ENCODE data around the gene RFTN2.
A peak's percentile ranks its signal among the peaks of the same experiment; 100 is the strongest.
"Not testable (repeated sequence)": the region's sequence is repeated elsewhere in the genome, so short reads cannot be mapped to it uniquely, and the experiment has no call there.

RFTN2 gene

DNA sequence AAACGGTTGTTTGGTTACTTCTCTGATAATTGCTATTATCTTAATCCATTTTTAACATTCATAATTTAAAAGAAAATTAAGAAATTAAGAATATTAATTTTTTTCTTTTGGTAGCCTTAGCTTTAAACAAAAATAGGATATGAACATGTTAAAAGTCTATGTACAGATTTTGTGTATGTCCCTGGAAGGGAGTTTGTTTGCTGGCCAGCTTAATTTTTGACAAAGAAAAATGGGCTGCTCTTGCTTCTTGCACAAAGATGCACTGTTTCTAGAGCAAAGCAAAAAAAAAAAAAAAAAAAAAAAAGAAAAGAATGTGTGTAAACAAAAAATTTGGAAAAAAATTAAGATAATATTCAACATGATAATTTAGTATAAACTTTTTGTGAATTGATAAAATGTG is 1.3 kb downstream of the RFTN2 start:
- DNase-seq, result no peak

DNA sequence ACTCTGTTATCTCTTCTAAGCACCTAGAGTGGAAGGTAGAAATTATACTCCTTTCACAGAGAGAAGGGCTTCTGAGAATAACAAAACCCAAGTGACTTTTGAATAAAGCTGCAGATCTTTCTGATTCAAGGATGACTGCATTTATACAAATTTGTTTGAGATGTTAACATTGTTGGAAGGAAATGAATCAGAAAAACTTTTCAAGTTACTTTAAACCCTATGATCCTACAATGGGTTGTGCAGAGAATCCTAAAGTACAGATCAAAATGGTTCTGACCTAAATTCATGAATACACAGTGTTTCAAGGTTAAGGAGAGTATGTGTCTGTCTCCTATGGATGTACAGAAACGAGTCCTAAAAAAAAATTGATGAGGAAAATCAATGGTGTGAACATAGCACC is 1.8 kb downstream of the RFTN2 start:
- no peak for DNase-seq

DNA sequence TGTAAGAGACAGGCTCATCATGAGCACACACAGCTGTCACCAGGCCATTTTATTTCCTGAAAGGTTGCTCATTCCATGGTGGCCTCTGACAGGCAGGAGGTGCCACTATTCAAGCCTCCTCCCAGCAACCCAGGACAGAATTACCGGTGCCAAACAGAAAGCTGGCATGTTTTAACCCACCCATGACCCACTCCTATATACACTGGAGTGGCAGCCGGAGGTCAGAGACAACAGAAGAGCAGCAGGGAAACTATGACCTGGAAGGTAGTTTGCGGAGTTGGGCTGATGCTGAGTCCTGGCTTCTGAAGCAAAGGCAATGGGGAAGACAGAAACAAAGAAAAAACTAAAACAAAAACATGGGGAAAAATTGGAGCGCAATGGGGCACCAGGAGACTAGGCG is 2.3 kb downstream of the RFTN2 start:
- DNase-seq, result no peak

DNA sequence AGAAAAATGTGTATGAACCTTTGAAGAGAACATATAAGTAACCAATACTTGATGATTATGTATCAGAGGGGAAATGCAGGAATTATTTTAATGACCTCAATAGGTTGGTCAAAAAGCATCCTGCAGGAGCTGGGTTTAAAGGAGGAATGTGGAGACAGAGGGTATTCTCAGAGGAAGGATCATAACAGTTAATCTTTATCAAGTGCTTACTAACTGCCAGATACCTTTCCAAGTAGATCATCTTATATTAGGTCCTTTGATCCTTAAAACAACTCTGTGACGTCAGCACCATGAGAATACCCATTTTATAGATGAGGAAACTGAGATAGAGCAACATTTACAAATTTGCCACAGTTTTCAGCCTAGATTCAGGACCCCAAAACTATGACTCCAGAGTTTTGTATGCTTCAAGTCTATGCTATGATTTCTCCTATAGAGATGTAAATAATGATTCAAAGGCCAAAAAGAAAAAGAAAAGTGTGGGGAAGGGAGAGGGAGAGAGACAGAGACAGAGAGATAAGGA is 3.0 kb downstream of the RFTN2 start:
- no peak for DNase-seq

DNA sequence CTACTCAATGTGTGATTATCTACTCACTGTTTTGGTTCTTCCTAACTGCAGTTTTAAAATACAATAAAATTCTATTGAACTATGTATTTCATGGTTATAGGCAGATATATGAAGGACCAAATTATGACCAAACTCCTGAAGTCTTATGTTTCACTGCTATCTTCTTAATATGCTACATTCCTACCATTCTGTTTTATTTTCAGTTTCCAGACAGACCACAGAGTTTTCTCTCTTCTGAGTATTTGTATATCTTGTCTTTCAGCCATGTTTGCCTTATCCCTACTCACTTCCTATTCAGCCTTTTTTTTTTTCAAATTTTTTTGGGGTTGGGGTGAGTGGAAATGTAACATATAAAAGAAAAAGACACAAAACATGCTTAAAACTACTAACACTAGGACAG is 6.3 kb downstream of the RFTN2 start:
- no peak for DNase-seq

DNA sequence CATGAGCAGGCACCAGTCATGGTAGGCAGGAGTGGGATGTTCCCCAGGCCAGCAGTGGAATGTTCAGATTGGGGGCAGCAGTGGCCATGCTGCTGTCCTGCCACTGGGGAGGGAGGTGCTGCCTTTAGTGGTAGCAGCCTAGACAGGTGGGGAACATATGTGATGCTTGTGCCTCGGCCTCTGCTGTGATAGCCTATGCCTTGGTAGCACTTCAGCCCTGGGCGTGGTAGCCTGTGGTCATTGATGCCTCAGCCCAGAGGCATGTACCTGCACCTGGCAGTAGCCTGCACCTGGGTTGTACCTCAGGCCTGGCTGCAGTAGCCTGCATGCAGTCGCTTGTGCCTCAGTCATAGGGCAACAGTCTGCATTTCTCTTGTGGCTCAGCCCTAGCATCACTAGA is 7.1 kb downstream of the RFTN2 start:
- DNase-seq, result no peak

DNA sequence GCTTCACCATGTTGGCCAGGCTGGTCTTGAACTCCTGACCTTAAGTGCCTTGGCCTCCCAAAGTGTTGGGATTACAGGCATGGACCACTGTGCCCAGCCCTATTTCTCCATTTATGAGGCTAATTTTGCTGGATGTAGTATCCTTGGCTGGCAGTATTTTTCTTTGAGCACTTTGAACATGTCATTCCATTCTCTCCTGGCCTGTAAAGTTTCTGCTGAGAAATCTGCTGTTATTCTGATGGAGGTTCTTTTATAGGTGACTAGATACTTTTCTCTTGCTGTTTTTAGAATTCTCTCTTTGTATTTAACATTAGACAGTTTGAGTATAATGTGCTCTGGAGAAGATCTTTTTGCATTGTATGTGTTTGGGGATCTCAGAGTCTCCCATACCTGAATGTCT is 9.1 kb downstream of the RFTN2 start:
- no peak for DNase-seq

DNA sequence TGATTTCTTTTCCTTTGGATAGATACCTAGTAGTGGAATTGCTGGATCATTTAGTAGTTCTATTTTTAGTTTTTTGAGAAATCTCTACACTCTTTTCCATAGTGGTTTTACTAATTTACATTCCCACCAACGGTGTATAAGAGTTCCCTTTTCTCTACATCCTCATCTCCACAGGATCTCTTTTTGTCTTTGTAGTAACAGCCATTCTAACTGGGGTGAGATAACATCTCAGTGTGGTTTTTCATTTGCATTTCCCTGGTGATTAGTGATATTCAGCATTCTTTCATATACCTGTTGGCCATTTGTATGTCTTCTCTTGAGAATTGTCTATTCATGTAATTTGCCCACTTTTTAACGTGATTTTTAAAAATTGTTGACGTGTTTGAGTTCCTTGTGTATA is 13.8 kb downstream of the RFTN2 start:
- DNase-seq, result no peak

DNA sequence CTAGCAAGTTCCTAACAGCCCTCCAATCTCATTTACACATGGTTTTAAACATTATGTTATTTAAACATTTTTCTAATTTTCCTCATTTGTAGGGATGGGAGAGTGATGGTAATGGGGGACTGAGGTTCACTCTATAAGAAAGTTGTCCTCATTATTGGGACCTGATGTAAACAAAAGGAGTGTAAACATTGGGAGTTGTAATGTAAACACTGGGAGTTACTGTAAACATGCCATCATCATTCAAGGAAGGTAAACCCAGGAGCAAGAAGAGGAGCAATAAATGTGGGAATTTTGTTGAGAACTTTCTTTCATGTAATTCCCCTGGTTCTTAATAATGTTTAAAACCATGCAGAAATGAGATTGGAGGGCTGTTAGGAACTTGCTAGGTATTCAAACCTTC is 17.8 kb downstream of the RFTN2 start:
- DNase-seq, result no peak

DNA sequence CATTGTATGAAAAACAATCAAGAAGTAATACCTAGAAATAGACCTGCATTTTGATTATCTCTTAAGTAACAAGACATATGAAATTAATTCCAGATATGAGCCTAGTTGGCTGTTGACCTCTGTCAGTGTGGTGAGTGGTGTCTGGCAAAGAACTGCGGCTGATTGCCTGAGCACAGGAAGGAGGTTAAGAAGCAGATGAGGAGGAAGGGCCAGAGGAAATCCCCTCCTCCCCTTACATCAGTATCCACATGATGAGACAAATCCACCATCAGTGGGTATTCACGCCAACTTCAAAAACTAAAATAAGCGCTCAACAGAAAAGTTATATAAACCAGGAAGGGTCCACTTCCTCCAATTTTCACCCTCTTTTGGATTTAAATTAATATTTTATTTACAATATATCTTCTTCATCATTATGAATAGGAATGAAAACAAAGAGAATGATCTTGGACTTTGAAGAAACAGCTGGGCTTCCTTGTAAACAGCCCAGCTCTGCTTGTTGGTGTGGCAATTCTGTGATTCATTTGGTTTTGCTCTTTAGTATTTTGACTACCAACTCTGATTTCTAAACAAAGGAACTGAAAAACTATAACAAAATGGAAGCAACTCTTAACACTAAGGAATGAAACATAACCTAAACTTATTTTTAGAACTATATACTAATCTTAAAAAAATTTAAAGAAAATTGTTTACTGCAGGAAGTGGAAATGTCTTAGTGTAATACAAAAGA is 27.3 kb downstream of the RFTN2 start:
- no peak for DNase-seq

DNA sequence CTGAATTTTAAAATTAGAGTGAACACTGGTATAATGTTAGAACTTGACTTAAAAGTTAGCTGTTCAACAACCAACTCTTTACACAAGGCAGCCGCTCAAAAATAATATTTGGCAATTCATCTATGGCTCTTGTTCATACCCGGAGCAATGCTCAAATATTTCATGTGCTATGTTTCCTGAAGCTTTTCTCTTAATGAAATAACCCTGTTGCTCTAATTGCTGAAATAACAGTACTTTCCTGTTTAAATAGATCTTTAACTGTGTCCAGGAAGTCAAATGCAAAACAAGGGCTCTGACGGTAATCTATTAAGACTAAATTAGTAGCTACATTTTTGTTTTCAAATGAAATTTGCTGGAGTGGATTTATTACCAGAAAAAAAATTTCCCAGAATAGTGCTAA is 33.7 kb downstream of the RFTN2 start:
- no peak for DNase-seq

DNA sequence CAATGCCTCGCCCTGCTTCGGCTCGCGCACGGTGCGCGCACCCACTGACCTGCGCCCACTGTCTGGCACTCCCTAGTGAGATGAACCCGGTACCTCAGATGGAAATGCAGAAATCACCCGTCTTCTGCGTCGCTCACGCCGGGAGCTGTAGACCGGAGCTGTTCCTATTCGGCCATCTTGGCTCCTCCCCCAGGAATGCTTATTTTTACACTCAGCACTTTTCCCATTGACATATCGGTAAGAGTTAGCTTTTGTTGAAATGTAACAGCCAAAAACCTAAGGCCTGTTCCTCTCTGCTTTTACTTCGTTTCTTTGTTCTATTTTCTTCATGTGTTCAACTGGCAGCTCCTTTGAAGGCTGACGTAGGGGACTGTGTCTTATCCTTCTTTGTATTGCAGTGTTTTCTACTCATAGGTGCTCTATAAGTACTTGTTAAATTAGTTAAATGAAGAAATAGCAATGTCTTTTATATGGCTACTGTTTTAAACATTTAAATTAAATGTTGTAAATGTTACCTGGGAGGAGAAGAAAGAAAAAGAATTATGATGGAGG is 34.7 kb downstream of the RFTN2 start:
- not testable (repeated sequence) for DNase-seq

DNA sequence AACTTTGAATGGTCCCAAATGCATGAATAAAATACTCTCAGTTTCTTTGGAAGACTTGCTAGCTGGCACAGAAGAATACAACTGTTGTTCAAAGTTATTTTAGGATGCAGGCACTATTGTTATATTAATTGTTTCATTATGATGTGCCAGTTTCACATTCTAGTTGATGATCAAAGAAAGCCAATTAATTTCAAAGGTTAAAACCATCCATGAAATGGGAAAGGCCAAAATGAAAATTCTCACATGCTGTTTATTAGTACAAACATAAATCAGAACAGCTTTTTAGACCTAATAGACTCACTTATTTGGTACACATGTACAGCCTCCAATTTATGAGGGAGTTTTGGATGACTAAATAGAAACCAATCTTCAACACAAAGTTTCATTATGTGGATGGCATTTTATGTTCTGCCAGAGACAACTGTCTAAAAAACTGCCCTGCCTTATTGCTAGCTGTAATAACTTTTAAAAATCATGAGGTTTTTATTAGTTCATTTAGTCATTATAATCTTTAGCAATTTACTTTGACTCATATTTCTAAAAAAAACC is 42.2 kb downstream of the RFTN2 start:
- DNase-seq, result no peak

DNA sequence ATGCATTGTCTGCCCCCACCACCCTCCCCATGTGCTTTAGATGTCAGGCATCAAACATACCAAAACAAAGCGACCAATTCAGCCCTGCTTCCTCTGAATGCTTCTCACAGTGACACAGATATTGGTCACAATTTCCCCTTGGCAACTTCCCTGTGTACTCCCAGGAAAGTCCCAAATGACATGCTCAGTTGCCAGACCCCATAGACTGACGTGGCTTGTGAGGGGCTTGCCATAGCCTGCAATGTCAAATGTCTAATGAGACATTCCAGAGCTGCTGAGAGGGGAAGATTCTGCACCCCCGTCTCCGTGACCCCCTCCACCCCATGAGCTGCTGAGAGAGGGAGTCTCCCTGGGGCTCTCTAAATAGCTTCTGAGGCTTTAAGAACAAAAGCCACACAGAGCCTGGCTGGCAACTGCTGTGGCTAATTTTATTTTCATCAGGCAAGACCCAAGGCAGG is 47.3 kb downstream of the RFTN2 start:
- DNase-seq, result no peak

DNA sequence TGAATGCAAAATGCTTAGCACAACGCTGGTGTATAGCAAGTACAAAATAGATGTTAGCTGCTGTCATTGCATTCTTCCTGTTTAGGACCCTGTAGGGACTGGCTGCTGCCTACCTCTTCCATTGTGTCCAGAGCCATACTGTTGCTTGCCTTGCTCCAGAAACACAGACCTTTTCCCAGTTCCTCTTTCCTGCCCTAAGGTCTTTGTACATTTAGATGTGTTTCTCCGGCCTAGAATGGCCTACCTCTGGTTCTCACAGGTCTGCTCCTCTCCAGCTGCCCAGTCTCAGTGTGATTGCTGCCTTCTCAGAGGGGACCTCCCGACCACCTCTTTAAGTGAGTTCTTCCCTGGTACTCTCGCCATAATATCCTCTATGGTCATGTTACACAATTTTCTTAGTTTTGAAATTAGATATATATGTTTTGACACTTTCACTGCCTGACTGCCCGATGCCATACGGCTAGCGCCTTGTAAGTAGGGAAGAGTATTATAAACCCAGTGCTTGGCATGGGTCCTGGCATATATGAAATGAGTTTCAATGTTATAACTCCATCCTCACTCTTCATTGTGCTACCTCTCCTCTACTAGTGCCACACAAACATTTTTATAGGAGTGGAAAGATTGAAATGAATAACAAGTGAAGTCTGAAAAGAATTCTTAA is 48.3 kb downstream of the RFTN2 start:
- no peak for DNase-seq

DNA sequence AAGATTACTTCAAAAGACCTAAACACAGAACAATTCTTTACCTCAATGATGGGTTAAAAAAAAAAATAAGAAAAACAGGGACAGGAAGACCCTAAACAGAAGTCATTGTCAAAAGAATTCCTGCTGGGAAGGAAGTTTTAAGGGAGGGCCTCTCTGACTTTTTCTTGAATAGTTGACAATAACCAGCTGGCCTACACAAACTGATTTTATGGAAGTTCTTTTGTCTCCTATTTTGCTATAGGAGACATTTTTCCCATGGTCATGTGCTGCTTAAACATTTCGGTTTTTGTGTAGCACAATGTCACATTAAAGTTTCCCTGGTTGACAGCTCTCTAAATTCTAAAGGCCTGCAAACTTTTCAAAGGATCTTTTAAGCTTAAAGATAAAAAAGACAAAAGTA is 55.3 kb downstream of the RFTN2 start:
- DNase-seq, result no peak

DNA sequence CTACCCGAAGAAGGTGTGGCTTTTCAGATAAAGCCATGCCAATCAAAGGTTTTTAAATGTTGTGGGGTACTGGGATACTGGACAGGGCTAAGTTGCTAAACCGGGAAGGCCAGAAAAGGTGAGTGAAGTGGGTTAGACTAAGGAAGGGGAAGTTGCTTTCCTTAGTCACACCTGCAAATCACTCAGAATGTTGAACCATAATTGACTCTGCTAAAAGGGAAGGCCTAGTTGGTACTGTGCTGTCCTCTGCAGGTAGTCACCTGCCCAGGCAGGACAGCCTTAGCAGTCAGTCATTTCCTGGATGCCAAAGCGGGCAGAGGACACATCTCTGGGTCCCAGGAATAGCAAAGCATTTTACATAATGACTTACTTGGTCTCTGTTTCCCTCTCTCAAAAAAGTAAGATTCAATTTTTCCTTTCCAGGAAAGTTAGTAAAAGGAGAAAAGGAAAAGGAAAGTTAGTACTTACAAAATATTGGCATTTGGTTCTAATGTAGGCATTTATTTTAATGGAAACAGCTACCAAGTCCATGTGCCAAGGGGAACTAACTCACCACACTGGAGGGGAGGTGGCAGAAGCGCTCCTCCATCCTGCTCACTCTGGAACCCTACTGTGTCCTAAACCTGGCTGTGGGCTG is 60.3 kb downstream of the RFTN2 start:
- peak; percentile 76 for DNase-seq

DNA sequence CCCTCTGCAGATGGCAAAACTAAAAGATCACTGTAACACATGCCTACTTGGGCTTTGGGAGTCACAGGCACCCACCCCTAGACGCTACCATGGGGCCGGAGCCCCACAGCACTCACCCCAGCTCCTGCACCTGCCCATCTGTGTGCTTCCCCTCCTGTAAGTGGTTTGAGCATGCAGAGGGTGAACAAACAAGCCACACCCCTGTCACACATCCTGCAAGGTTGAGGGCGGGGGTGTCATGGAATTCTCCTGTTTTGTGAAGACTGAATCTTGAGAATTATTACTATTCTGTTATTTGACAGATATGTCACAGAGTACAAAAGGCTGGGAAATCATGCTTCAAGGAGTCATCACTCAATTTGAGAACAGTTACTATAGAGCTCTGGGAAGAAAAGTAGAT is 60.9 kb downstream of the RFTN2 start:
- DNase-seq, result peak; percentile 74

DNA sequence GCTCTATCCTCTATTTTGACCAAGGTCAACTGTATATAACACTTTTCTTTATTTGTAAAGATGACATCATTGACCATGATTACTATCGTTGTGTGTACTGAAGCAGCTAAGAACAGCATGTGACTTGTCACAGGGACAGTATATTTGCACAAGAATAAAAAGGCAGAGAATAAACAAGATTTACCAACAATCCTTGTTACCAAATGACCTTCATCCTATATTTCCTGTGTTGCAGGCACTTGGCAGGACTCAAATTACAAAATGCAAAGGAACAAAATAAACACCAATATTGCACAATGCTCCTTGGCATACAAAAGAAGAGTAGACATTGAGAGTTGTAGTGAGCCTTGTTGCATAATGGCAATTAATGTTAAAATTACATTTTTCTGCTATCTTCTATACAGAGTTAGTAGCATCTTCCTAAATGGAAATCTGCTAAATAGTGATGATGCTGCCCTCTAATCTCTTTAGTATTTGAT is 61.8 kb downstream of the RFTN2 start:
- peak; percentile 92 for DNase-seq

DNA sequence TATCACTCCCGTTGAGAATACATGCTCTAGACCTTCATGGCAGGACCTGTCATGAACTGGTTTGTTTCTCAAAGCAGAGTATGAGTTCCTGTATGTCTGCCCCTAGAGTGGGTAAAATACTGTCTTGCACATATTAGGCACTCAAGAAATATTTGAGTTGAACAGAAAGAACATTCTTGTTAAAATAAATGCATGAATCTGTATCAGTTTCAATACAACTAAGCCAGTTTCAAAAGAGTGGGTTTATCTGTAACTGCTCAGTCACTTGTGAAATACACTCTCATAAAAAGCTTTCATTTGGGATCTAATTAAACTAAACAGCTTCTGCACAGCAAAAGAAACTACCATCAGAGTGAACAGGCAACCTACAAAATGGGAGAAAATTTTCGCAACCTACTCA is 69.2 kb downstream of the RFTN2 start:
- no peak for DNase-seq

DNA sequence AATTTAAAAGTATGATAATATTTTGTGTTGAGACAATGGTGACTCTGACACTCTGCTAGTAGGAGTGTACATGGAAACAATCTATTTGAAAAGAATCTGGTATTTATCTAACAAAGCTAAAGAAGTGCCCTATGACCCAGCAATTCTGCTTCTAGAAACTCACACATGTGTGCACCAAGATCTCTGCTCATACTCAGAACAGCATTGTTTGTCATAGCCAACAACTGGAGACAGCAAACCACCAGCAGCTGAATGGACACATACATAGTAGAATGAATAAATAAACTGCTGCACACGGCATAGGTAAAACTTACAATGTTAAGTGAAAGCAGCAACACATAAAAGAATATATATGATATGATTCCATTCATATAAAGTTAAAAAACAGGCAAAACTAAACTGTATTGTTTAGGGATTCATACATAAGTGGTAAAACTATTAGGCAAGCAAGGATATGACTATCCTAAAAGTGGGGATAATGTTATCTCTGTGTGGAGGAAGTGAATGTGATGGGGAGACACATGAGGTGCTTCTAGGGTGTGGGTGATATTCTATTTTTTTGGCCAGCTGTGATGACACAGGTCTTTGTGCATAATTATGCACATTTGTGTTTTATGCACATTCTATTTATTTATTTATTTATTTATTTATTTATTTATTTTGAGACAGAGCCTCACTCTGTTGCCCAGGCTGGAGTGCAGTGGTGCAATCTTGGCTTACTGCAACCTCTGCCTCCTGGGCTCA is 71.1 kb downstream of the RFTN2 start:
- DNase-seq, result no peak

DNA sequence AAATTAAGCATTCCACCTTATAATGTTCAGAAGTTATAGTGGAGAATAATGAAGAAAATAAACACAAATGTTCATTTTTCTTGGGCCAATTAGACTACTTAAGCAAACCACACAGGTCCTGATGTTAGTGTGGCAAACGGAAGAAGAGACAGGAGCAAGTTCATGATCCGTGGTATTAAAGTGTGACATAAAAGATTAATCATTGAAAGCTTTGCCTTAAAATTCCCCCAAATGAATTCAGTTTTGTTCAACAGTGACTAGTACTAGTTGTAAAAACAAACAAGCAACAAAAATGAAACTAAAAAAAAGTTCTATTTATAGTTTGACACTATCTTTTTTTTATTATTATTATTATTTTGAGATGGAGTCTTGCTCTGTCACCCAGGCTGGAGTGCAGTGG is 73.7 kb downstream of the RFTN2 start:
- no peak for DNase-seq

DNA sequence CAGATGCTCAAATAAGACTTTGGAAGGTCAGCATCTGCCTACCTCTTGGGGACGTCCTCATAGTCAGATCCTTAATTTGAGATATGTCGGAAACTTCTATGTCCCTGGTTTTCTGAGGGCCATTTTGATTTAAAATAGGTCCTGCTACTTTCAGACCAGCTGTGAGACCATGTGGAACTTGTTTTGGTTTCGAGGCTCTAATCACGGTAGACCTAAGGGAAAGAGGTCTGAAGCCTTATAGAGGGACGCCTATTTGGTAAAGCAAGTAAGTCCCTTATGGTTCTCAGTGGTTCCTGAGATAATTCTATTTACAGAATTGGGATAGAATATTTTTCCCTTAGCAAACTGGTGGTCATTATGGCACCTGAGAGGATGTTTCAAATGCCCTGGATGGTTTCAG is 75.1 kb downstream of the RFTN2 start:
- DNase-seq, result no peak

Data from NCI-H2029 (cell line).